ENCODE data around the gene ARL8A. TPM values are rescaled to one million over a fixed set of nuclear protein-coding genes. Genes with fewer than 3 reads are reported as not detected.

Gene ARL8A
- total RNA-seq, 2 donors from 2014 or later, result 45.4 to 49.2 TPM

DNA sequence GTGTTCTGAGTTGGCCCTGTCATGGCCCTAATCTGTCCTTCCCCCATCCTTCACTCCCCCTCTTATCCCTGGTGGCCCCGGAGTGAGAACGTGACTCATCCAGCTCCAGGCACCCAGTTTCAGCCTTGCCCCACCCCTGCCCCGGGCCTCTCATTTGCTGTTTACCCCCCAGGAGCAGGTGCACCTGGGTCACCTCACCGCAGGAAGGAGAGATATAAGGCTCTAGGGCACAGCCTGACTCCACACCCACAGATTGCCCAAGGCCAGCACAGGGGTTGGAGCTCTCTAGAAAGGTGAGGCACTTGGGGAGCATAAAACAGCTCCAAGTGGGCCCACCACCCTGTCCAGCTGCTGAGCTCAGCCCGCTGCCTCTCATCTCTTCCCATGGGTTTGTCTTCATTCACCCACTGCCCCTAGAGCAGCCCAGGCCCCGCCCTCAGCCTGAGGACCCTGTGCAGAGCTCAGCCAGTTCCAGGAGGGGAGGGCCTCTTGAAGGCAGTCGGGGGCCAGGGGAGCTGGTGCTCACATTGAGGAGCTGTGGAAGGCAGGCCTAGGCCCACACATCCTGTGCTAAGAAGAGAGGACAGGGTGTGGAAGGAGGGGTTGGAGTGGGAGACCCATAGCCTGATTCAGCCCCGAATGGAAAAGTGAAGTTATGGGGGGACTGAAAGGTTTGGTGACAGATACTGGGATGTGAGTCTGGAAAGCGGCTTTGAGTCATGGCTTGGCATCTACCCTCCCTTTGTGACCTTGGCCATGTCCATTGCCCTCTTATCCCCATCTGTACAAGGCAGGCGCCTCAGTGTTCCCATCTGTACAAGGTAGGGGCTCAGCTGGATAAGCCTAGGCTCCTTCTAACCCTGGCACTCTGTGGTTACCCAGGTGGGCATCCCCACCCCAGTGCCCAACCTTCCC, 37.9 kb downstream of the ARL8A start:
- intact Hi-C loops (cut with DNase I, micrococcal nuclease), result no loop called here
- peak; percentile 85 to 95 for DNase-seq

GRCh38 chr1:202105571-202106339, 38.8 kb downstream of the ARL8A start:
- intact Hi-C loops (cut with DNase I, micrococcal nuclease), result no loop called here
- ATAC-seq, result peak; percentile 64
- DNase-seq, result peak; percentile 91 to 94

More for the DNA sequence above, 37.9 kb downstream of the ARL8A start:
- peak; percentile 62 for ATAC-seq

- DNase-seq, result peak; percentile 48 to 51
Observed at GRCh38 chr1:202104073-202104472, 40.5 kb downstream of the ARL8A start.

GRCh38 chr1:202101184-202101583, 43.4 kb downstream of the ARL8A start:
- peak; percentile 13 for ATAC-seq
- DNase-seq, result peak; percentile 50 to 51
- intact Hi-C loops (cut with DNase I, micrococcal nuclease), result no loop called here

More at GRCh38 chr1:202104073-202104472, 40.5 kb downstream of the ARL8A start:
- intact Hi-C loops (cut with DNase I, micrococcal nuclease), result no loop called here
- ATAC-seq, result no peak

DNA sequence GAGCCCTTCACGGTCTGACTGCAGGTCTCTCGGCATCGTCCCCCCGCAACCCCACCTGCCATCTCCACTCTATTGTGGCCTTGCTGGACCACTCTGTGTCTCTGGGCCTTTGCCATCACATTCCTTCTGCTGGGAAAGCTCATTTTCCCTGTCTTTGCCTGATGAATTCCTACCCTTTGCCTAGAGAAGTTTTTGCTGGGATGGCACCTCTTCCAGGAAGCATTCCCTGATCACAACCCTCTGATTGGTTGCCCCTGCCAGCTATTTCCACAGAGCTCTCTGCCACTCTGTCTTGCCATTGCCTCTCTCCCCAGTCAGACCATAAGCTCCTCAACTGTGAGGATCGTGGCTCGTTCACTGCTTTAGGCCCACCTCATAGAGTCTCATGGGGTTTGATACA, 50.7 kb downstream of the ARL8A start:
- no peak for ATAC-seq
- no peak for DNase-seq
- intact Hi-C loops (cut with DNase I, micrococcal nuclease), result no loop called here

GRCh38 chr1:202090994-202091393, 53.5 kb downstream of the ARL8A start:
- intact Hi-C loops (cut with DNase I, micrococcal nuclease), result no loop called here
- DNase-seq (no peak), ATAC-seq (no peak)

GRCh38 chr1:202088206-202088605, 56.3 kb downstream of the ARL8A start:
- no peak for DNase-seq
- peak; percentile 6 for ATAC-seq
- intact Hi-C loops (cut with DNase I, micrococcal nuclease), result no loop called here

- peak; percentile 80 to 94 for DNase-seq
- ATAC-seq, result peak; percentile 50
- intact Hi-C loops (cut with DNase I, micrococcal nuclease), result no loop called here
Observed at GRCh38 chr1:202086579-202087350, 57.8 kb downstream of the ARL8A start.

- ATAC-seq (peak; percentile 42), DNase-seq (peak in 1 of 2 donors; percentile 69)
- intact Hi-C loops (cut with DNase I, micrococcal nuclease), result no loop called here
Observed at GRCh38 chr1:202085682-202086373, 58.7 kb downstream of the ARL8A start.

- intact Hi-C loops (cut with DNase I, micrococcal nuclease), result no loop called here
- ATAC-seq (peak; percentile 74), DNase-seq (peak; percentile 82 to 93)
Observed at GRCh38 chr1:202084791-202085681, 59.5 kb downstream of the ARL8A start.

Other genes starting within 250 kb of the ARL8A start
- gene LMOD1, start 198.2 kb downstream of the ARL8A start, total RNA-seq, result 10 to 100 TPM in 1 of 2 donors, 1 to 10 TPM in 1; 9.4 to 58.4 TPM
- 10 to 100 TPM; 53.1 to 60.1 TPM for gene TIMM17A, start 189.2 kb downstream of the ARL8A start, total RNA-seq
- gene RNPEP, start 162.1 kb downstream of the ARL8A start, total RNA-seq, result 100 to 1,000 TPM; 124 to 139 TPM
- 1,000 to 10,000 TPM; 1,089 to 1,608 TPM for gene ELF3, start 134.2 kb downstream of the ARL8A start, total RNA-seq
- gene GPR37L1, start 21.8 kb downstream of the ARL8A start, total RNA-seq, result 1 to 10 TPM in 1 of 2 donors, under 1 TPM in 1; 0.76 to 2.1 TPM
- 1 to 10 TPM; 1.8 to 4.7 TPM for gene PTPN7, start 15.9 kb upstream of the ARL8A start, total RNA-seq
- 1 to 10 TPM; 1.1 to 1.9 TPM for gene LGR6, start 49.1 kb upstream of the ARL8A start, total RNA-seq
- gene UBE2T, start 197.2 kb upstream of the ARL8A start, total RNA-seq, result 1 to 10 TPM; 5.2 to 8.9 TPM
- gene PPP1R12B, start 204.0 kb upstream of the ARL8A start, total RNA-seq, result 100 to 1,000 TPM in 1 of 2 donors, 10 to 100 TPM in 1; 71.0 to 104 TPM

Measured in left colon (tissue), 2 donors.